Daoy (cell line): ENCODE measurements around the gene C4orf50. TPM values are rescaled to one million over a fixed set of nuclear protein-coding genes. Genes with fewer than 3 reads are reported as not detected.

Experiments
- DNase-seq: peaks from one replicate; pipeline ENCODE4 v3.0.0-alpha.2; 2015; ENCODE audit warnings: low read depth
- total RNA-seq: library from RNA; depleted of rRNA; stranded (reverse); fragments of >200 nt; shearing (Covaris generic); gene quantifications from 2 replicates; pipeline ENCODE4 v1.2.3, GENCODE V29; 2014

C4orf50 gene
- total RNA-seq, 1 experiment from 2014 or later: not detected

- no peak for DNase-seq
Observed at GRCh38 chr4:5992828-5993321, 25.4 kb downstream of the C4orf50 start.

GRCh38 chr4:5992171-5992827 lies 25.9 kb downstream of the C4orf50 start:
- no peak for DNase-seq

GRCh38 chr4:5991405-5991804 lies 26.8 kb downstream of the C4orf50 start:
- no peak for DNase-seq

- no peak for DNase-seq
Observed at GRCh38 chr4:5990446-5991160, 27.6 kb downstream of the C4orf50 start.

GRCh38 chr4:5989236-5990225 lies 28.7 kb downstream of the C4orf50 start:
- DNase-seq: no peak

GRCh38 chr4:5988086-5988845 lies 30.0 kb downstream of the C4orf50 start:
- DNase-seq: peak; percentile 66

- DNase-seq: no peak
Observed at GRCh38 chr4:5984843-5985242, 33.4 kb downstream of the C4orf50 start.

GRCh38 chr4:5982156-5982973 lies 35.9 kb downstream of the C4orf50 start:
- peak; percentile 33 for DNase-seq

GRCh38 chr4:5980436-5981155 lies 37.6 kb downstream of the C4orf50 start:
- DNase-seq: peak; percentile 32

- DNase-seq: peak; percentile 75
Observed at GRCh38 chr4:5979981-5980380, 38.2 kb downstream of the C4orf50 start.

GRCh38 chr4:5976921-5977320 lies 41.3 kb downstream of the C4orf50 start:
- peak; percentile 74 for DNase-seq

GRCh38 chr4:5976431-5976830 lies 41.8 kb downstream of the C4orf50 start:
- DNase-seq: peak; percentile 44

- DNase-seq: peak; percentile 62
Observed at GRCh38 chr4:5974321-5974720, 43.9 kb downstream of the C4orf50 start.

GRCh38 chr4:5973486-5974220 lies 44.6 kb downstream of the C4orf50 start:
- DNase-seq: no peak

- no peak for DNase-seq
Observed at GRCh38 chr4:5973033-5973432, 45.2 kb downstream of the C4orf50 start.

GRCh38 chr4:5972571-5972970 lies 45.7 kb downstream of the C4orf50 start:
- DNase-seq: no peak

GRCh38 chr4:5971078-5971450 lies 47.2 kb downstream of the C4orf50 start:
- DNase-seq: no peak

- no peak for DNase-seq
Observed at GRCh38 chr4:5970381-5971077, 47.7 kb downstream of the C4orf50 start.
